LoVo (cell line): Measurements from ENCODE around the gene FAM9C.
"Not testable (repeated sequence)": the region's sequence is repeated elsewhere in the genome, so short reads cannot be mapped to it uniquely, and the experiment has no call there.

Source experiments
- DNase-seq: peaks from one replicate; pipeline ENCODE4 v3.0.0-alpha.2; 2016; ENCODE audit warnings: low spot score

Gene FAM9C

DNA sequence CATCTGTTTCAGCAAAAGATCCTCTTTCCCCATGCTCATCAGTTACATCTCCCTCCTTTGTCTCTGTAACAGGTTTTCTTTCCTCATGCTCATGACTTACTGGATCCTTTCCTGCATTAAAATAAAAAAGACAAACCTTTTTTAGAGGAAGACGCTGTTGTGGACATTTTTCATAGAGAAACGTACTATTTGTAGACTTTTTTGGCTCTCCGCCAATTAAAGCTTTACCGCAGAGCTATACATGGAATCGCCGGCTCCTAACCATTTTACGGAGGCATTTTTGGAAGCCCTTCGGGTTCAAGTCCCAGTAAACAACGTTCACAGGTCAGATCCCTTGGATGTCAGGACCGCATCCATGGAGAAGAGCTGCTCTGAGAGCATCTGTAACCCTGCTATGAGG lies 1.3 kb downstream of the FAM9C start:
- DNase-seq = no peak

- no peak for DNase-seq
These were observed 7.5 kb downstream of the FAM9C start for GRCh38 chrX:13036896-13037295.

- DNase-seq = no peak
These were observed 11.2 kb downstream of the FAM9C start for GRCh38 chrX:13033193-13033592.

- DNase-seq = peak; percentile 46
These were observed 14.3 kb downstream of the FAM9C start for GRCh38 chrX:13029887-13030771.

DNA sequence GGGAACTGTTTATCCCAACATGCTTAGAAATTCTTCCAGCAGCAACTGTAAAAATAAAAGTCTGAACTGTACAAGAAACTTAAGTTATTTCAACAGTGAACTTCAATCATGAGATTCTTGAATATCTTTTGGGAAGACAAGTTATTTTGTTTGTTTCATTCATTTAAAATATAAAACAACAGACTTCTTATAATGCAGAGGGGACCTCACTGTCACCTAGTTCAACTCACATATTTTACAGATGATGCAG lies 14.9 kb downstream of the FAM9C start:
- DNase-seq = no peak

- peak; percentile 49 for DNase-seq
These were observed 15.4 kb downstream of the FAM9C start for GRCh38 chrX:13028871-13029636.

DNA sequence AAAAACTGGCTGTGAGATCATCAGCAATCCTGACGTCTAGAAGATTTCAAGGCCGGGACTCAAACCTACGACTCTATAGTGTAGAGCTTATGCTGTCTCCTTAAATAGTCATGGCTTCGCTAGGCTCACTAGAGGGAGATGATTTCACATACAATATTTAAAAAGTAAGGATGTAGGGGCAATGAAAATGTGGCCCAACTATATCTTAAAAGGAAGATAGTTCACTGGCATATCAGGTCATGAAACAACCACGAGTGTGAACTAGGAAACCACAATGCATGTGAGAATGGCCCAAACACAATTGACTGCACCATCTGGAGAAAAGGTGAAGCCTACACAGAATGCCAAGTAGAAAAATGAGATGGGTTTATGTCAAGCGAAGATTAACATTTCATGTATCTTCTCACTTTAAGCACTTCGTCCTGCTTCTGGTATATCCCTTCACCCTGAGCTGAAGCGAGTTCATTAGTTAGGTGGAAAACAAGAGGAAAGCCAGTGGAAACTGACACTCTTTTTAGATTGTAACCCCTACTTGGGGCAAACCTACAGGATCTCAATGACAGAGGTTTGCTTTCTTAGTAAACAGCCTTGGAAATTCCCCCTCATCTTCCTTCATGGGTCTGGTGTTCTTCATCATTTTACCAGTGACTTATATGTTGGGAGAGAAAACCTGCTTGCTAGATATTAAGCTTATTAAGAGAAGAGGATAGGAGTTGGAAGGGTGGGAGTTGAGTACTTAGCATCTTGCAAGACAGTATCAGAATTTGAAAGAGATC lies 17.4 kb downstream of the FAM9C start:
- DNase-seq = no peak

- no peak for DNase-seq
These were observed 19.4 kb downstream of the FAM9C start for GRCh38 chrX:13024986-13025385.

- DNase-seq = no peak
These were observed 20.4 kb downstream of the FAM9C start for GRCh38 chrX:13023979-13024378.

- DNase-seq = no peak
These were observed 20.9 kb downstream of the FAM9C start for GRCh38 chrX:13023567-13023966.

GRCh38 chrX:13022926-13023325 lies 21.5 kb downstream of the FAM9C start:
- no peak for DNase-seq

- not testable (repeated sequence) for DNase-seq
These were observed 27.7 kb downstream of the FAM9C start for GRCh38 chrX:13016731-13017130.

GRCh38 chrX:13015536-13016236 lies 28.7 kb downstream of the FAM9C start:
- no peak for DNase-seq

GRCh38 chrX:13014111-13015096 lies 30.0 kb downstream of the FAM9C start:
- no peak for DNase-seq

DNA sequence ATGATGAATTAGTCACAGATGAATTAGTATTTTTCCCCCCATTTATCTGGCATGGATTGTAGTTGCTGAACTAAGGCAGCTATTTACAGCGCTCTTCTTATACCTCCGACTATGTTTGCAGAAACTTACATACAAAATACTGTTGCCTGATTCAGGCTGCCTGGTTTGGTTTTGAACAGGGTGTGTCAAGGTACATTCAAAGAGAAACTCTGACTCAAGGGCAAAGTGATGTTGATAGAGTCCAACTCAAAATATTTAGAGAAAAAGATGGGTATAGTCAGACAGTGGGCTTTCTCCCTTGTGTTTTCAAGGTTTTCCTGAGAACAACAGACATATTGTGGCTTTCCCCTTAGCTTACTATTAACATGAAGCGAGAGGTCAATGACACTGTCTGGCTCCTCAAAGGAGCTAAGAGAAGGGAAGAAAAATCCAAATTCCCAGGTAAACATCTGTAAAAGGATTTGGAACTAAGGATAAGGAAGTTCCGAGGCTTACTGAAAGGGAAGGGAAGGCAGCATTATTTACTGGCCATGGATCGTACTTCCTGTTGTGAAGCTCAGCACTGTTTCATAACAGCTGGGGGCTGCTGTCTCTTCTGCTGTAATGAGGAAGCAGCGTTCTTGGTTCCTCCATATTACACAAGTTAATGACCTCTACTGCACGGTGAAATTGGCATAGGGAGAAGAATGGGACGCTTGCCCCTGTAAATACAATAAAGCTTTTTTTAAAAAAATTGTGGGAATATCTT lies 30.9 kb downstream of the FAM9C start:
- no peak for DNase-seq

DNA sequence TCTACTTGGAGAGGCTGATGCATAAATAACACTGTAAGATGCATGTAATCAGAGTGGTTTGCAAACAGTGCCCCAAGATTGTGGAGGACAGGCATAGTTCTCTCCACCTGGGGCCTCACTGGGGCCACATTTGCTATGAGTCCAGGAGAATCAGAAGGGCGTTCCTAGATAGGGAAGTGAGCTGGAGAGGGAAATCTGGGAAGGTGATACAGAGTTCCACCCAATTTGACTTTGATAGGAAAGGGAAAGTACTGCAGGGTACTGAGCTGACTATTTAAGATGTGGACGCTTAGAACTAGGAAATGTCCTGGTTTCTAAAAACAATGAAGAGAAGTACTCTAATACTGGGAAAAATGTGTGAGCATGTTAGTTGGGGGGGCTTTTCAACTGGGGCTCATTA lies 33.9 kb downstream of the FAM9C start:
- DNase-seq = no peak

- DNase-seq = no peak
These were observed 34.6 kb downstream of the FAM9C start for GRCh38 chrX:13009844-13010243.

DNA sequence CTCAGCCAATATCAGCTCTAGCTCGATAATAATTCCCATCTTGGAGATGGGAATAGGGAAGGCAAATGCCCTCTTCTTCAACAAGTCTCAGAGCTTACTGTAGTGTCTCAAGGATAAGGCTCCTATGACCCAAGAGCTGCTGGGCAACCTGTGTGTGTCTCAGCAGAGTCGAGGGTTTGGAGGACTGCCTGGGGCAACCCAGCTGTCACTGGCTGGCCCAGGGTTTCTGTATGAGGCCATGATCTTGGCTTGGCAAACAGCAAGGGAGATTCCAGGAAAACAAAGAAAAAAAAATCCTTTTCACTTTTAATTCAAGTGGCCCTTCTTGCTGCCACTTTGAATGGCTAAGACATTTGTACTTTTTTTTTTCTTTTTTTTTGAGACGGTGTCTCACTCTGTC lies 35.1 kb downstream of the FAM9C start:
- no peak for DNase-seq

DNA sequence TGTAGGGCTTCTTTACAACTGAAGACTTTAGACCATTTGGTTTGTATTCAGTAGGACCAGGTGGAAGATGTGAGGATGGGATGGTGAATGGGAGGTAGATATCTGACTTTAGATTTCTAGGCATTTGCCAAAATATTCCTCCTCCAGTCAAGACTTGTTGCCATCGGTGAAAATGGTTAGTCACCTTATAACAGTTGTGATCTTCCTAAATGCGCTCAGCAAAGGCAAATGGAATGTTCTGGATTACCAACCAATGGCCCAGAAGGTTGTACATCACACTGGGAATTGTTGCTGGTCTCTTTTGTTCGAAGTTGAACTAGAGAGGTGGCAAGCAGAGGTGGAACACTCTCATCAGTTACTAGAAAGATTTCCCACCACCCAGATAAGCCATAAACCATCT lies 35.6 kb downstream of the FAM9C start:
- DNase-seq = no peak

- DNase-seq = no peak
These were observed 36.3 kb downstream of the FAM9C start for GRCh38 chrX:13008189-13008533.
